WERI-Rb-1 (cell line): ENCODE results near the gene LRRN4CL.
A peak's percentile ranks its signal among the peaks of the same experiment; 100 is the strongest.
"Not testable (repeated sequence)": the region's sequence is repeated elsewhere in the genome, so short reads cannot be mapped to it uniquely, and the experiment has no call there.

Source experiments
- DNase-seq: peaks from one replicate; pipeline ENCODE4 v3.0.0-alpha.2; 2020
- H3K27ac ChIP-seq: fragments of 250-450 bp; sonication (Bioruptor Pico); 2 replicates; pipeline ENCODE4 v1.5.1; 2020; ENCODE audit warnings: mild to moderate bottlenecking, moderate library complexity
- H3K27me3 ChIP-seq: fragments of 250-450 bp; sonication (Bioruptor Pico); 2 replicates; pipeline ENCODE4 v1.5.1; 2021; ENCODE audit warnings: mild to moderate bottlenecking, low read depth, moderate library complexity; ENCODE audit not compliant: insufficient read depth, severe bottlenecking
- H3K36me3 ChIP-seq: fragments of 250-450 bp; sonication (Bioruptor Pico); 2 replicates; pipeline ENCODE4 v1.5.1; 2020; ENCODE audit warnings: mild to moderate bottlenecking, moderate library complexity
- H3K4me3 ChIP-seq: 2 replicates; pipeline ENCODE4 v1.5.1; 2011; ENCODE audit warnings: low read depth, mild to moderate bottlenecking, control low read depth, low read length
- H3K9me3 ChIP-seq: fragments of 250-450 bp; sonication (Bioruptor Pico); 2 replicates; pipeline ENCODE4 v1.5.1; 2021; ENCODE audit warnings: mild to moderate bottlenecking, moderate library complexity; ENCODE audit not compliant: severe bottlenecking
- TF ChIP-seq, protein P1 (sequence below): IDR thresholded peaks from 2 replicates; pipeline ENCODE4 v1.5.1; 2011; ENCODE audit warnings: low read depth, mild to moderate bottlenecking, control low read depth, inconsistent platforms, low read length

Gene LRRN4CL

GRCh38 chr11:62689421-62690183 is at the start of gene LRRN4CL:
Gene LRRN4CL, minus strand, starts transcription at chr11:62689530. Its CDS starts 1,022 bp downstream, at chr11:62688508.
- no peaks in the 10 kb centered on the region for H3K27me3 ChIP-seq
- H3K27ac ChIP-seq = peak within 1 kb of the TSS; percentile 44
- H3K36me3 ChIP-seq = peaks cover 45% of the 10 kb centered on the region
- TF ChIP-seq, protein P1, sequence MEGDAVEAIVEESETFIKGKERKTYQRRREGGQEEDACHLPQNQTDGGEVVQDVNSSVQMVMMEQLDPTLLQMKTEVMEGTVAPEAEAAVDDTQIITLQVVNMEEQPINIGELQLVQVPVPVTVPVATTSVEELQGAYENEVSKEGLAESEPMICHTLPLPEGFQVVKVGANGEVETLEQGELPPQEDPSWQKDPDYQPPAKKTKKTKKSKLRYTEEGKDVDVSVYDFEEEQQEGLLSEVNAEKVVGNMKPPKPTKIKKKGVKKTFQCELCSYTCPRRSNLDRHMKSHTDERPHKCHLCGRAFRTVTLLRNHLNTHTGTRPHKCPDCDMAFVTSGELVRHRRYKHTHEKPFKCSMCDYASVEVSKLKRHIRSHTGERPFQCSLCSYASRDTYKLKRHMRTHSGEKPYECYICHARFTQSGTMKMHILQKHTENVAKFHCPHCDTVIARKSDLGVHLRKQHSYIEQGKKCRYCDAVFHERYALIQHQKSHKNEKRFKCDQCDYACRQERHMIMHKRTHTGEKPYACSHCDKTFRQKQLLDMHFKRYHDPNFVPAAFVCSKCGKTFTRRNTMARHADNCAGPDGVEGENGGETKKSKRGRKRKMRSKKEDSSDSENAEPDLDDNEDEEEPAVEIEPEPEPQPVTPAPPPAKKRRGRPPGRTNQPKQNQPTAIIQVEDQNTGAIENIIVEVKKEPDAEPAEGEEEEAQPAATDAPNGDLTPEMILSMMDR = no peak
- H3K4me3 ChIP-seq = no peak within 1 kb of the TSS
- no peaks in the 10 kb centered on the region for H3K9me3 ChIP-seq
- no peak for DNase-seq

GRCh38 chr11:62737196-62737595 is 47.9 kb upstream of the LRRN4CL start:
- TF ChIP-seq, protein P1 = no peak
- no peak for DNase-seq
- Histone ChIP-seq H3K27ac (no peak overlapping the region), H3K36me3 (peaks cover 67% of the 10 kb centered on the region), H3K4me3 (no peak overlapping the region), H3K9me3 (no peaks in the 10 kb centered on the region), H3K27me3 (no peaks in the 10 kb centered on the region)

DNA sequence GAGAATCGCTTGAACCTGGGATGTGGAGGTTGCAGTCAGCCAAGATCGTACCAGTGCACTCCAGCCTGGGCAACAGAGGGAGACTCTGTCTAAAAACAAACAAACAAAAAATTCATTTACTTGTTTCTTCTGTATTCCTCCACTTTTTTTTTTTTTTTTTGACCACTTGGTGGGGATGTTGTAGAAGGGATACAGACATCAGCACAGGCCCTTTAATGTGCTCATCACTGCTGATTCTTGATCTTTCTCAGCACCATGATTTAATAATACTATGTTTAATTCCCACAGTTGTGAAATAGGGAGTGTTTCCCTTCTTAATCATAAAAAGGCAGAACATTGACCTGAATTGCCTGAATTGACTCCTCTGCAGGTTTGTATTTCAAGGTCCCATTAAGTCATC is 43.5 kb upstream of the LRRN4CL start:
- Histone ChIP-seq H3K27ac (no peak overlapping the region), H3K36me3 (peaks cover 60% of the 10 kb centered on the region), H3K4me3 (no peak overlapping the region), H3K9me3 (no peaks in the 10 kb centered on the region), H3K27me3 (no peaks in the 10 kb centered on the region)
- TF ChIP-seq, protein P1 = no peak
- DNase-seq = no peak

DNA sequence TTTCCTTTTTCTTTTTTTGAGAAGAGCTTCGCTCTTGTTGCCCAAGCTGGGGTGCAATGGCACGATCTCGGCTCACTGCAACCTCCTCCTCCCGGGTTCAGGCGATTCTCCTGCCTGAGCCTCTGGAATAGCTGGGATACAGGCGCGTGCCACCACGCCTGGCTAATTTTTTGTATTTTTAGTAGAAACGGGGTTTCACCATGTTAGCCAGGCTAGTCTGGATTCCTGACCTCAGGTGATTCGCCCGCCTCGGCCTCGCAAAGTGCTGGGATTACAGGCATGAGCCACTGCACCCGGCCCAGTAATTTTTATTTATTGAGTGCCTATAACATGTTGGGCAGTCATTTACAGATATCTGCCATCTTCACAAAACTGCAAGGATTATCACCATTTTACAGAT is 40.7 kb upstream of the LRRN4CL start:
- not testable (repeated sequence) for H3K27me3 ChIP-seq, H3K4me3 ChIP-seq, H3K27ac ChIP-seq, H3K9me3 ChIP-seq, DNase-seq
- H3K36me3 ChIP-seq = peaks cover 58% of the 10 kb centered on the region

GRCh38 chr11:62728171-62728988 is 39.0 kb upstream of the LRRN4CL start, which contains the start of gene TTC9C:
Gene TTC9C, plus strand, starts transcription at chr11:62728486. Its CDS starts 363 bp downstream, at chr11:62728849.
- TF ChIP-seq, protein P1 = no peak
- peak within 1 kb of the TSS; percentile 92 for H3K4me3 ChIP-seq
- no peaks in the 10 kb centered on the region for H3K9me3 ChIP-seq
- peaks cover 58% of the 10 kb centered on the region for H3K36me3 ChIP-seq
- H3K27me3 ChIP-seq = no peaks in the 10 kb centered on the region
- DNase-seq = peak; percentile 84
- H3K27ac ChIP-seq = peak within 1 kb of the TSS; percentile 99

DNA sequence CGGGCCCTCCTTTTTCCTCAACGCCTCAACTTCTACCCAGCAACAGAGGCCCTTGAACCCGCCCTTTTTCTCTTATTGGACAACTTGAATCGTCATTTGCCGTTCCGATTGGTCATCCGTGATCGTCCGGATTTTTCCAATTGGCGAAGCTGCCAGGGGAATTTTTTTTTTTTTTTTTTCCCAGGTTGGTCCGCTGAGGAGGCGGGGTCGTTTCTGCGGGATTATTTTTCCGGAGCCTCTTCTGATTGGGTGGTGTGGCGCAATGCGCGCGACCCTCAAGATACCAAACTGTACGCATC is 38.5 kb upstream of the LRRN4CL start:
- TF ChIP-seq, protein P1 = no peak
- DNase-seq = peak; percentile 93
- Histone ChIP-seq H3K27me3 (no peaks in the 10 kb centered on the region), H3K36me3 (peaks cover 59% of the 10 kb centered on the region), H3K9me3 (no peaks in the 10 kb centered on the region), H3K27ac (peak overlapping the region; percentile 99), H3K4me3 (peak overlapping the region; percentile 92)
